NCI-H146 treated with DMSO at 0.1 percent for 48 hours (cell line): ENCODE data around the gene PRR27.
"Not testable (repeated sequence)": the region's sequence is repeated elsewhere in the genome, so short reads cannot be mapped to it uniquely, and the experiment has no call there.

Source experiments
- DNase-seq: peaks from one replicate; lab custom pipeline; 2025; ENCODE audit not compliant: unreplicated experiment; lab: John Stamatoyannopoulos, UW

PRR27 gene

DNA sequence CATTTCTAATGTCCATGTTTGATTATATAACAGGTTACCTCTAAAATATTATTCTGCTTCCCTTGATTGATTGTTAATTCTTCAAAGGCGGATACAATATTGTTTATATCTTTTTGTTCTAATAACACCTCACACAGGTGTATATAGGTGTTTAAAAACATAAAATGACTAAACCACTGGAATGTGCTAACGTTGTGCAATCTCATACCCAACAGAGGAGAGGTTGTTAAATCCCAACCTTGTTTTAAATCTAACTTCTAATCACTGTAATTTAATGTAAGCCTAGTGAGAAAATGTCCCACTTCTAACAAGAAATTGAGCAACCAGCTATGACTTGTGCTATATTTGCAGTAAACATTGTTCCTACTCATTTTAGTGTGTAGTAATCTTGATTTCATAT, 42.8 kb downstream of the PRR27 start:
- DNase-seq, result no peak

DNA sequence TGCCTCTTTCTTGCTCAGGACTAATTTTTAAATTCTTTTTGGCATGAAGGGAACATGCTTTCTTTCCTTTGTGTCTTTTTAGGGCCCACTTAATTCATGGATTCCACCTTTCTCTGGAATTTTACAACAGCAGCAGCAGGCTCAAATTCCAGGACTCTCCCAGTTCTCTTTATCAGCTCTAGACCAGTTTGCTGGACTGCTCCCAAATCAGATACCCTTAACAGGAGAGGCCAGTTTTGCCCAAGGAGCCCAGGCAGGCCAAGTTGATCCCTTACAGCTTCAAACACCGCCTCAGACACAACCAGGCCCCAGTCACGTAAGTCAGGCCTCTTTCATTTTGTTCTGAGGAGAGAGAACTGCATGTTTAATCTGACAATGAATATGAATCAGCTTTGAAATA, 43.8 kb downstream of the PRR27 start:
- no peak for DNase-seq

DNA sequence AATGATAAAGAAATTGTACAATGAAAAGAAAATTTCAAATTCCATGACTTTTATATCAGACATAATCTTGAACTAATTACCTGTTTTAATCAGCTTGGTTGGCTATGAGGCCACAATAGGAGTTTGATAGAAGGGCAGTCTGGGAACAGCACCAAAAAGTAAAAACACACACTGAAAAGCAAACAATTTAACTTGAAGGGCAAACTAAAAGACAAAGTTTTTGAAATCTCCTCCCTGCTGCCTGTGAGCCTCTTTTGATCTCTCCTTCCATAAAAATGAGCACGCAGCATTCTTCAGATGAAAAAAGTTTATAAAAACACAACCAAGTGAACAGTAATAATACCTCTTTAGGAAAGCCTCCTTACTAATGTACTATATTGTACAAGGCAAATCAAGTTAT, 49.6 kb downstream of the PRR27 start:
- DNase-seq, result no peak

DNA sequence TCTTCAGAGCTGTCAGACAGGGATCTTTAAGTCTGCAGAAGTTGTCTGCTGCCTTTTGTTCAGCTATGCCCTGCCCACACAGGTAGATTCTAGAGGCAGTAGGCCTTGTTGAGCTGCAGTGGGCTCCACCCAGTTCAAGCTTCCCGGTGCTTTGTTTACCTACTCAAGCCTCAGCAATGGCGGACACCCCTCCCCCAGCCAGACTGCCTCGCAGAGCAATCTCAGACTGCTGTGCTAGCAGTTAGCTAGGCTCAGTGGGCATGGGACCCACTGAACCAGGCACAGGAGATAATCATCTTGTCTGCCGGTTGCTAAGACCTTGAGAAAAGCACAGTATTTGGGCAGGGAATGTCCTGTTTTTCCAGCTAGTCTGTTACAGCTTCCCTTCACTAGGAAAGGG, 58.7 kb downstream of the PRR27 start:
- not testable (repeated sequence) for DNase-seq
